Thoracic aorta (tissue), 2 donors: ENCODE data around the gene PSTPIP2. TPM values are rescaled to one million over a fixed set of nuclear protein-coding genes. Genes with fewer than 3 reads are reported as not detected.

Experiments used
- ATAC-seq: fragments of 150-250 bp; one replicate; pipeline ENCODE4 v1.8.0; 2017; ENCODE audit warnings: low read depth; ENCODE audit not compliant: insufficient number of reproducible peaks, low FRiP score
- DNase-seq: peaks from one replicate; pipeline ENCODE4 v3.0.0-alpha.2; 2020; ENCODE audit warnings: low spot score
- H3K27ac ChIP-seq, 2 donors: fragments of 200-600 bp; sonication (generic); 1 replicate in 1 of 2; 2 replicates in 1 of 2; pipeline ENCODE4 v1.5.1; 2016; ENCODE audit warnings: mild to moderate bottlenecking in 2 of 2, moderate library complexity in 2 of 2
- H3K27me3 ChIP-seq: fragments of 200-600 bp; sonication (generic); replicated peaks from 2 replicates; pipeline ENCODE4 v1.6.0; 2016; ENCODE audit warnings: mild to moderate bottlenecking; ENCODE audit not compliant: insufficient read depth
- H3K36me3 ChIP-seq: fragments of 200-600 bp; sonication (generic); one replicate; pipeline ENCODE4 v1.5.1; 2016
- H3K4me1 ChIP-seq, 2 donors: fragments of 200-600 bp; sonication (generic); 1 replicate in 1 of 2; 2 replicates in 1 of 2; pipeline versions ENCODE4 v1.5.1 to v1.6.0; 2016; ENCODE audit warnings: low read depth in 2 of 2, mild to moderate bottlenecking in 1 of 2; ENCODE audit not compliant: control insufficient read depth in 1 of 2
- H3K4me3 ChIP-seq: fragments of 200-600 bp; sonication (generic); 2 replicates; pipeline ENCODE4 v1.5.1; 2016; ENCODE audit warnings: mild to moderate bottlenecking
- H3K9me3 ChIP-seq: fragments of 200-600 bp; sonication (generic); 2 replicates; pipeline ENCODE4 v1.5.1; 2016
- total RNA-seq, 2 donors: library from RNA; depleted of rRNA; stranded (reverse); fragments of >200 nt; gene quantifications; one replicate each; pipeline versions ENCODE4 v1.1.0 to v1.2.3, GENCODE V29; 2016
- TF ChIP-seq, protein P1 (sequence below): fragments of 200-600 bp; sonication (generic); IDR thresholded peaks from one replicate; pipeline ENCODE4 v1.5.1; 2019; ENCODE audit warnings: antibody characterized with exemption

PSTPIP2 gene
- total RNA-seq, 2 donors from 2014 or later, result 11.9 to 21.5 TPM

DNA sequence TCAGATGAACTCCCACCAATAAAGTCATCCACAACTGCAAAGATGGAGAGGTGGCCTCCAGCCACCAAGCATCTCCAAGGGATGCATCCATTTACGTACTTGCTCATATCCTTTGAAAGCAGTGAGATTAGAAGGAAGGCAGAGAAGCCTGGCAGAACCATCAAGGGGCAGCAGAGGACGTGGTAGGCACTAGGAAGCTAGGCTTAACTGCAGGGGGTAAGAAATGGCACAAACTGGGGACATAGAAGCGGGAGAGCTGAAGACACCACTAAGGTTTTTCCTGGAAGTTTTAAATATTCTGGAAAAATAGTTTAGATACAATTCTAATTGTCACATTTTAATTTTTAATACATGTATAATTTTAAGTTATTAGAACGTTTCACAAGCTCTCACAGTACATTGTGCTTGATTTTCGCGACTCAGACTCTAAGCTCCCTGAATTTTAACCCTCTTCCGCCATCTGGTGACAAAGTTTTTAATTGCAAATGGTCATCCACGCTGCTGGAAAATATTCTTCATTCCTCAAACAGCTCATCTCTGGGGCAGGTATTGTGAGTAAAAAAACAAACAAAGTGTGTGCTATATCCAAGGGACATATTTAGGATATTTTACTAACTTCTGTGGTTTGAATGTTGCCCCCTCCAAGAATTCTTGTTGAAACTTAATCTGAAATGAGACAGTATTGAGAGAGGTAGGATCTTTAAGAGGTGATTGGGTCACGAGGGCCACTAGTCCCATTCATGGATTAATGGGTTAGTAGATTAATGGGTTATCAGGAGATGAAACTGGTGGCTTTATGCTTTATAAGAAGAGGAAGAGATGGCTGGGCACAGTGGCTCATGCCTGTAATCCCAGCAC, 1.6 kb upstream of the PSTPIP2 start:
- DNase-seq, result no peak
- H3K4me3 ChIP-seq, result no peak overlapping the region
- no peaks in the 10 kb centered on the region for H3K27me3 ChIP-seq
- TF ChIP-seq, protein P1, sequence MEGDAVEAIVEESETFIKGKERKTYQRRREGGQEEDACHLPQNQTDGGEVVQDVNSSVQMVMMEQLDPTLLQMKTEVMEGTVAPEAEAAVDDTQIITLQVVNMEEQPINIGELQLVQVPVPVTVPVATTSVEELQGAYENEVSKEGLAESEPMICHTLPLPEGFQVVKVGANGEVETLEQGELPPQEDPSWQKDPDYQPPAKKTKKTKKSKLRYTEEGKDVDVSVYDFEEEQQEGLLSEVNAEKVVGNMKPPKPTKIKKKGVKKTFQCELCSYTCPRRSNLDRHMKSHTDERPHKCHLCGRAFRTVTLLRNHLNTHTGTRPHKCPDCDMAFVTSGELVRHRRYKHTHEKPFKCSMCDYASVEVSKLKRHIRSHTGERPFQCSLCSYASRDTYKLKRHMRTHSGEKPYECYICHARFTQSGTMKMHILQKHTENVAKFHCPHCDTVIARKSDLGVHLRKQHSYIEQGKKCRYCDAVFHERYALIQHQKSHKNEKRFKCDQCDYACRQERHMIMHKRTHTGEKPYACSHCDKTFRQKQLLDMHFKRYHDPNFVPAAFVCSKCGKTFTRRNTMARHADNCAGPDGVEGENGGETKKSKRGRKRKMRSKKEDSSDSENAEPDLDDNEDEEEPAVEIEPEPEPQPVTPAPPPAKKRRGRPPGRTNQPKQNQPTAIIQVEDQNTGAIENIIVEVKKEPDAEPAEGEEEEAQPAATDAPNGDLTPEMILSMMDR, result peak; percentile 53
- ATAC-seq, result no peak
- H3K4me1 ChIP-seq, result peaks cover 7 to 25% of the 10 kb centered on the region in 2 donors
- no peaks in the 10 kb centered on the region for H3K36me3 ChIP-seq
- H3K27ac ChIP-seq, result no peak overlapping the region
- H3K9me3 ChIP-seq, result no peaks in the 10 kb centered on the region

DNA sequence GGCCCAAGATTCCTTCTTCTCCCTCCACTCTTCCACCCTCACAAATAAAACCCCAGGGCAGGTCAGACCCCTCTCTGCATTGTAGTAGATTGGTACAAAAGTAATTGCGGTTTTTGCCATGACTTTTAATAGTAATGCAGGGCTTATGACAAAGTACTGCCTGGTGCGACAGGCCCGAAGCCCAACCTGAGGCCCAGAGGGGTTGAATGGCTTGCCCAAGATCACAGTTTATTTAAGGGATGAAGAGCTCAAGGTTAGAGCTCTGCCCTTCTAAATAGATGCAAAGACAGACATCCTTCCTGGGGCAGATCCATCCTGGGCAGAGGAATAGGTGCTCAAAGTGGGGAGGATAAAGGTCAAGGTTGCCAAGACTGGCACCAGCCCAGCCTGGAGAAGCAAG, 899 bp upstream of the PSTPIP2 start:
- H3K4me3 ChIP-seq, result no peak overlapping the region
- no peak for ATAC-seq
- TF ChIP-seq, protein P1, result no peak

DNA sequence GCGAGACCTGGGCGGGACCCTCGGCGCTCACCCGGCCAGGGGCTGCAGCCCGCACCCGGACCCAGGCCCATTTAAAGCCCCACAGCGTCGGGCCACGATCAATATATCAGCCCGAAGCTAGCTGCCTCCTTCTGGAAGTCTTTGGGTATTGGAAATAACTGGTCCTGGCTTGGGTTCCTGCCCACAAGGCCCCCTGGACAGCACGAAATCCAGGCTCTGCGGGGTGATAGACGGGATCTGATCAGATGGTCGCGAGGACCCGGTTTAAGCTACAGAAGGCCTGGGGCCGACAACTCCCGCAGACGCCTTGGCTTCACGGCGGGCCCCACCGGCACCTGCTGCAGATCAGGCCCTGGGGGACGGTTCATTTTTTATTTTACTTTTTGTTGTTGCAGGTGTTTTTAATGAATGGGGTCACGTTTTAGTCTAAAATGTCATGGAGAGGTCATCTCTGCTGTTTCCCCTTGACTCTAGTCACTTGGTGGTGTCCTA, 362 bp upstream of the PSTPIP2 start:
- H3K4me3 ChIP-seq, result peak overlapping the region; percentile 79
- H3K9me3 ChIP-seq, result no peaks in the 10 kb centered on the region
- TF ChIP-seq, protein P1, result no peak
- H3K27me3 ChIP-seq, result no peaks in the 10 kb centered on the region
- ATAC-seq (no peak), DNase-seq (no peak)
- H3K36me3 ChIP-seq, result no peaks in the 10 kb centered on the region
- peaks cover 7 to 25% of the 10 kb centered on the region in 2 donors for H3K4me1 ChIP-seq
- peak overlapping the region in 1 of 2 donors; percentile 9 for H3K27ac ChIP-seq

More for the DNA sequence above, 899 bp upstream of the PSTPIP2 start:
- Histone ChIP-seq H3K4me1 (peaks cover 7 to 25% of the 10 kb centered on the region in 2 donors), H3K9me3 (no peaks in the 10 kb centered on the region), H3K27ac (no peak overlapping the region), H3K27me3 (no peaks in the 10 kb centered on the region), H3K36me3 (no peaks in the 10 kb centered on the region)
- DNase-seq, result no peak

DNA sequence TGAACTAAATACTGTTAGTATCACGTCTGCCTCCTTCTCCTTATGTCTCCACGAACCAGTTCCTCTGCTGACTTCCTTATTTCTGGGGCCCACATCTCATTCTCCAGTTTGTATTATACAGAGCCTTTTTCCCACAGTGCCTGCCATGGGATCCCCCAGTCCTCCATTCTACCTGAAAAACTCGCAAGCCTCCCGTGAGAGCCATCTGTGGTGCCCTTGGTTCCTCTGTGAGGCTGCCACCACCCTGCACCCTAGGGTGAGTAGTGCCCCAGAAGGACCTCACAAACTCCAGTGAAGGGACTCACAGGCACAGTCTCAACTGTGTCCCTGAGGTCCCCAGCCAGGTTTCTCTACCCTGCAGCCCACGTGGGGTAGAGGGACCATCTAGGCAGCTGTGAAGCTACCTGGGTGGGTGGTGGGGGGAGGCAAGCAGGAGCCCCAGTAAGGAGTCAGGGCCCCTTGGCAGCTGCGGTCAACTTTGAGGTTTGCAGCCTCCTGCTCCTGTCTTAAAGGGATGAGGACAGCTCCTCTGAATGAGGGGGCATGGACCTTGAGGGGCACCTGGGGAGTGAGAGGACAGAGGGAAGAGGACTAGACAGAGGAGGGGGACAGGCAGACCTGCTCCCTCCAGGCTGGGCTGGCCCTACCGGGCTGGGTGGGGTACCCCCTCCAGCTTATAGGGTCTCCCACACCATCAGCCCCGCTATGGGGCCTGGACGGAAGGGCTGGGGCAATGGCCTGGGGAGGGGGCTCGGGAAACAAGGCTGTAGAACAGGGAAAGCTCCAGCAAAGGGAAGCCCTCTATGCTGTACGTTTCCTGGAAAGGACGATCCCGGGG, 1.0 kb downstream of the PSTPIP2 start:
- H3K27ac ChIP-seq, result peak overlapping the region in 1 of 2 donors; percentile 9
- no peaks in the 10 kb centered on the region for H3K36me3 ChIP-seq
- TF ChIP-seq, protein P1, result no peak
- DNase-seq (no peak), ATAC-seq (no peak)
- no peaks in the 10 kb centered on the region for H3K9me3 ChIP-seq
- no peaks in the 10 kb centered on the region for H3K27me3 ChIP-seq
- peak overlapping the region; percentile 79 for H3K4me3 ChIP-seq
- peaks cover 7 to 25% of the 10 kb centered on the region in 2 donors for H3K4me1 ChIP-seq

DNA sequence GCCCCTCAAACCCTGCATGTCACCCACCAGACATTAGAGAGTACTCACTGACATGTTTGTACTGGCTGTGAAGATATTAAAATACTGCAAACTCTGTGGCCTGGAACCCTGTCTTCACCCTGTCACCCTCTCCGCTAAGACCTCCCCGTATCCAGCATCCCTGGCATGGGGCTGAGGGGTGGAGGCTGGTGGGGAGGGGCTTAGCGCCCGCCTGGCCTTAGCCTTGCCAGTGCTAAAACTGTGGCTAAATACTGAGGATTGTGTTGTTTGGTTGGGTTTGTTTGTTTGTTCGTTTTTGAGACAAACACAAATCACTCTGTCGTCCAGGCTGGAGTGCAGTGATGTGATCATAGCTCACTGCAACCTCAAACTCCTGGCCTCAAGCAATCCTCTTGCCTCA, 1.8 kb downstream of the PSTPIP2 start:
- DNase-seq (no peak), ATAC-seq (no peak)
- Histone ChIP-seq H3K27ac (no peak overlapping the region), H3K9me3 (no peaks in the 10 kb centered on the region), H3K36me3 (no peaks in the 10 kb centered on the region), H3K4me3 (no peak overlapping the region), H3K4me1 (peaks cover 7 to 25% of the 10 kb centered on the region in 2 donors), H3K27me3 (no peaks in the 10 kb centered on the region)
- TF ChIP-seq, protein P1, result no peak
